ENCODE data around the gene SNCB.
"Not testable (repeated sequence)": the region's sequence is repeated elsewhere in the genome, so short reads cannot be mapped to it uniquely, and the experiment has no call there.

Gene SNCB

DNA sequence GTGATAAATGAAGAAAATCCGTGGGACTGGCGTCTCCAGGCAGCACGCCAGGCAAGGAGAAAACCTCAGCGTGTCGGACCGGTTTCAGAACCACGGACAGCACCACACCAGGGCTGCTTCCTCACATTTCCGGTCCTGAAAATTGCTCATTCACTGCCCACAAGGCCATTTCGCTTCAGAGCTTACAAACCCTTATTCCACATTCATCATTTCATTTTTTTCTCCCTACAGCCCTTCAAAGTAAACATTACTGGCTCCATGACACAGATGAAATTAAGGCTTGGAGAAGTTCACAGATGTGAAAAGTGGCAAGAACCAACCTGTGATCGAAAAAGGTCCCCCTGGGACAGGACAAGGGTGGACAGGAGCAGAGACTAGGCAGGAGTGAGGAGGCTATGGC lies 18.9 kb downstream of the SNCB start:
- Mint-ChIP-seq H3K27me3 (peaks cover 56% of the 10 kb centered on the region), H3K36me3 (ENCODE audit: low read depth) (no peaks in the 10 kb centered on the region), H3K4me3 (no peak overlapping the region), H3K9me3 (no peaks in the 10 kb centered on the region), H3K4me1 (ENCODE audit: low read depth) (peaks cover 15% of the 10 kb centered on the region), H3K27ac (peak overlapping the region; percentile 29)

DNA sequence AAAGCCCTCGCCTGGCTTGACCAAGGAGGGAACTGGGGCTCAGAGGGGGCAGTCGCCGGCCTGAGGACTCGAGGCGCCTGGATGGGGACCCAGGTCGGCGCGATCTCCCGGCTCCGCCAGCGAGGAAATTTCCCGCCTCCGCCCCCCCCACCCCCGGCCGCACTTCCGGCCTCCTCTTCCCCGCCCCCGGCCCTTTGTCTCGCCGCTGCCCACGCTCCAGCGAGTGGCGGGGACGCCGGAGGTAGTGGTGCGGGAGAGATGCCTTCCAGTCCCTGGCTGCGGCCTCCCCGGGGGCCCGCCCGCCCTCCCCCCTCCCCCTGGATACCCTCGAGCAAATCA lies 19.9 kb downstream of the SNCB start:
- Mint-ChIP-seq H3K27me3 (peaks cover 46% of the 10 kb centered on the region), H3K27ac (no peak overlapping the region), H3K4me3 (peak overlapping the region; percentile 61), H3K36me3 (ENCODE audit: low read depth) (no peaks in the 10 kb centered on the region), H3K9me3 (no peaks in the 10 kb centered on the region), H3K4me1 (ENCODE audit: low read depth) (peaks cover 15% of the 10 kb centered on the region)

DNA sequence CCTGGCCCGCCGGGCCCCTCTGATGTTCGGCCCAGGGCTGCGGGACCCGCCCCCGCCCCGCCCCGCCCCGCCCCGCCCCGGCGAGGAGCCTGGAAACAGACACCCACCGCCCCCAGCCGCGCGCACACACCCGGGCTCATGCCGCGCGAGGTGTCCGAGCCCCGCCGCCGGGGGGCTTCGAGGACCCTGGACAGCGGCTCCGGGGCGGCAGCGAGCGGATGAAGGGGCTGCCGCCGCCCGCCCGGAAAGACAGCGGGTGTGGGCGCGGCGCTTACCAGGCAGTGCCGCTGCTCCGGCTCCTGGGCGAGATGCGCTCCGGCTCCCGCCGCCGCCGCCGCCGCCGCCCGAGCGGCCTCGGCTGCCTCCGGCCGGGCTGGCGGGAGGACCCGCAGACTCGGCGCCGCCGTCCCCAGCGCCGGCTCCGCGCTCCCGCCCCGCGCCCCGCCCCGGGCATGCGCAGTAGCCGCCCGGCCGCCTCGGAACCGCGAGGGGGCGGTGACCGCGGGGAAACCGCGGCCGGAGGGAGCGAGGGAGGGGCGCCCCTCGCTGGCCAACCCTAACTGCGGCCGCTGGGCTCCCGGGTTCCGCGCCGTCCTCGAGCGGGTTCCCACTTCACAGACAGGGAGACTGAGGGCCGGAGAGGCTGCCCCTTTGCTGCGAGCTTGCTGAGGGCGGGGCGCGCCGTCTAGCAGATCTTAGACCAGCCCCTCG lies 20.5 kb downstream of the SNCB start, which contains the start of gene GPRIN1:
Gene GPRIN1 (minus strand): TSS at position 433 of the 711 bp plus-strand sequence. CDS start 10,322 bp downstream, outside the sequence.
- peak within 1 kb of the TSS; percentile 88 for H3K4me3 Mint-ChIP-seq
- H3K36me3 Mint-ChIP-seq (ENCODE audit: low read depth), result no peaks in the 10 kb centered on the region
- peak within 1 kb of the TSS; percentile 59 for H3K27ac Mint-ChIP-seq

DNA sequence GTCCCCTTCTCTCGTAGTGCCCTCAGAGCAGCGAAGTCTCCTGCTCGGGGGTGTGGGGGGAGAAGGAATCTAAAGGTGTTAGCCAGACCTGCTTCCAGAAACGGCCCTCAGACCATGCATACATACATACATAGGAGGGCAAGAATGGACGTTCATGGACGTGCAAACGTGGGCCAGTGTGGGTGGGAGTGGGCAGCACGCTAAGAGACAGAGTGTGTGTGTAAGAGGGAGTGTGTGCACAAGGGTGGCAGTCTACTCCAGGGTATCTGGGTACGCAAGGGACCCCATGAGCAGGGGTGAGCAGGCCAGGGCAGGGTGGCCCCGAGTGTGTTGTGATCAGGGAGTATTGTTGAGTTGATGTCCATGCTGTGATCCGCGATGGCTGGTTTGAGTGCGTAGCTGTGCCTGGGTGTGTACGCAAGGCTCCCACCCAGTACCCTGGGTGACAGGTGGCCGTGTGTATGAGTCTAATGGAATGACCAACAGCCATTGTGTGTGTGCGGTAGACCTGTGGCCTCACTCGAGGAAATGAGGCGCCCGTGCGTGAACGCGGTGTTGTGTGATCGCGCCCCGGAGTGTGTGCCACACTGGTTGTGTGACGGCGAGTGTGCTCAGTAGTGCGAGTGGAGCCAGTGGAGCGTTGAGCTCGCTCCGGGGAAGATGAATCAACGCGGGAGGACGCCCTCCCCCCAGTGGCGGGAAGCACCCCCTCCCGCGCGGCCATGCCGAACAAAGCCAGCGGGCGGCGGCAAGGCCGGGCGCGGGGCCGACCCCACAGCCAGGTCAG lies 21.2 kb downstream of the SNCB start:
- Mint-ChIP-seq H3K27me3 (peaks cover 36% of the 10 kb centered on the region), H3K4me3 (peak overlapping the region; percentile 88), H3K27ac (peak overlapping the region; percentile 59), H3K4me1 (ENCODE audit: low read depth) (peaks cover 15% of the 10 kb centered on the region), H3K36me3 (ENCODE audit: low read depth) (no peaks in the 10 kb centered on the region), H3K9me3 (no peaks in the 10 kb centered on the region)

More for the DNA sequence above, 20.5 kb downstream of the SNCB start, which contains the start of gene GPRIN1:
- peaks cover 15% of the 10 kb centered on the region for H3K4me1 Mint-ChIP-seq (ENCODE audit: low read depth)
- no peaks in the 10 kb centered on the region for H3K9me3 Mint-ChIP-seq
- H3K27me3 Mint-ChIP-seq, result peaks cover 42% of the 10 kb centered on the region

DNA sequence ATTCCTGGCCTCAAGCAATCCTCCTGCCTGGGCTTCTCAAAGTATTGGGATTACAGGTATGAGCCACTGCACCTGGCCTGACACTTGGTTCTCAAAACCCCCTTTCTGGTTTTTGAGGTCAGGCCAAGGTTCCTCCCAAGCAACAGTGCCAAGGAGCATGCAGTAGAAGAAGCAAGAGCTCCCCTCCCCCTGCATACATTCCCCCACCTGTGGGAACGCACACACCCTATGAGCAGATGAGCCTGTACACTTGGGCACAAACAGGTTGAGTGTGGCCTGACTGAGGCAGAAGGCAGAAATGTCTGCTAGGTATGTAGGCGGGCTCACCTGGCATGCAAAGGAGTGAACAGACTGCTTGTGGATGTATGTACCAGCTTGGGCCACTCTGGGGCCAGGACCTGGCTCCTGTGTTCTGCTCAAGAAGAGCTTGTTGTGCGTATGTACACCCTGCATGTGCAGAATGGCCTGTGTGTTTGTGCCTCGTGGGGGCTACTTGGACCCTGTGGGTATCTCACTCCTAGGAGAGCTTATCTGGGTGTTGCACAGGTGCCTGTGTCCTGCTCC lies 22.1 kb downstream of the SNCB start:
- Mint-ChIP-seq H3K9me3 (no peaks in the 10 kb centered on the region), H3K4me3 (peak overlapping the region; percentile 88), H3K36me3 (ENCODE audit: low read depth) (no peaks in the 10 kb centered on the region), H3K27ac (no peak overlapping the region), H3K27me3 (peaks cover 30% of the 10 kb centered on the region), H3K4me1 (ENCODE audit: low read depth) (peaks cover 15% of the 10 kb centered on the region)

- H3K27me3 Mint-ChIP-seq, result peaks cover 17% of the 10 kb centered on the region
- peaks cover 15% of the 10 kb centered on the region for H3K4me1 Mint-ChIP-seq (ENCODE audit: low read depth)
- H3K27ac Mint-ChIP-seq, result no peak overlapping the region
- no peak overlapping the region for H3K4me3 Mint-ChIP-seq
- no peaks in the 10 kb centered on the region for H3K36me3 Mint-ChIP-seq (ENCODE audit: low read depth)
- H3K9me3 Mint-ChIP-seq, result no peaks in the 10 kb centered on the region
Measured at GRCh38 chr5:176606875-176607274, 23.5 kb downstream of the SNCB start.

GRCh38 chr5:176606032-176606431 lies 24.3 kb downstream of the SNCB start:
- Mint-ChIP-seq H3K27me3 (peaks cover 11% of the 10 kb centered on the region), H3K27ac (no peak overlapping the region), H3K9me3 (no peaks in the 10 kb centered on the region)

DNA sequence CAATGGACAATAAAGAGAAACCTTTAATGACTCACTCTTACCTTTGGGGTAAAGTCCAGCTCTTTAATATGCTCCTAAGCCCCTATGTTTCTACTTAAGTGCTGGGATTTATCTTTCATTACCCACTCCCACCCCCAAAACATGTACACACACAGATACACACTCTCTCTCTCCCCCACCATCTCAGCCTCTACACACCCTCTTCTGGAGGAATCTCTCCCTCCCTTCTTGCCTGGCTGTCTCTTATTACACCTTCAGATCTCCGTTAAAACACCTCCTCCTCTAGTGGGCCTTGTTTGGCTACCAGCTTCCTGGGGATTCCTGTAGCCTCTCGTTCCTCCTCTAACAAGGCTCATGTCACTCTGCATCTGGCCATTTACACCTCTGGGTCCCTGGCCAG lies 27.2 kb downstream of the SNCB start:
- Mint-ChIP-seq H3K36me3 (ENCODE audit: low read depth) (no peaks in the 10 kb centered on the region), H3K27me3 (no peaks in the 10 kb centered on the region), H3K4me3 (no peak overlapping the region), H3K9me3 (no peaks in the 10 kb centered on the region), H3K27ac (no peak overlapping the region), H3K4me1 (ENCODE audit: low read depth) (peaks cover 4% of the 10 kb centered on the region)

More at GRCh38 chr5:176606032-176606431, 24.3 kb downstream of the SNCB start:
- Mint-ChIP-seq H3K4me1 (ENCODE audit: low read depth) (peaks cover 12% of the 10 kb centered on the region), H3K4me3 (no peak overlapping the region), H3K36me3 (ENCODE audit: low read depth) (no peaks in the 10 kb centered on the region)

DNA sequence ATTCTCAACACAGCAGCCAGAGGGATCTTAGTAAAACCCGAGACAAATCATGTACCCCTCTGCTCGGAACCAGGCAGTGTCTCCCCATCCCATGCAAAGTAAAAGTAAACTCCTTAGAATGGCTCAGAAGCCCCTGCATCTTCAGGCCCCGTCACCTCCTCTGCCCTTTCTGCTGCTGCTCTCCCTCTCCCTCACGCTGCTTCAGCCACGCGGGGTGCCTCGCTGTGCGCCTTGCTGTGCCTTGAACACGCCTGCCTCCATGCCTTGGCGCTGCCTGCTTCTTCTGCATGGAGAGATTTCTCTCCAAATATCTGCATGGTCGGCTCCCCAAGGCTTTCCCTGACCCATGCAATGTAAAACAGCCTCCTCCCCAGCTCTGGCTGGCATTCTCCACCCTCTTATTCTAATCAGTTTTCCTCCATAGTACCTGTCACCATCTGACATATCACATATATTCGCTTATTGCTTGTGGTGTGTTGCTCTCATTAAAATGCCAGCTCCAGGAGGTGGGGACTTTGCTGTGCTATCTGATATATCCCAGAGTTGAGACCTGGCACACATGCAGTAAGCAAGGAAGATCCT lies 28.3 kb downstream of the SNCB start:
- no peaks in the 10 kb centered on the region for H3K9me3 Mint-ChIP-seq
- no peak overlapping the region for H3K27ac Mint-ChIP-seq
- H3K4me1 Mint-ChIP-seq (ENCODE audit: low read depth), result peaks cover 4% of the 10 kb centered on the region
- H3K4me3 Mint-ChIP-seq, result no peak overlapping the region
- no peaks in the 10 kb centered on the region for H3K27me3 Mint-ChIP-seq
- no peaks in the 10 kb centered on the region for H3K36me3 Mint-ChIP-seq (ENCODE audit: low read depth)

- H3K27ac Mint-ChIP-seq; H3K9me3 Mint-ChIP-seq; H3K27me3 Mint-ChIP-seq; H3K4me3 Mint-ChIP-seq; H3K36me3 Mint-ChIP-seq (ENCODE audit: low read depth): not testable (repeated sequence)
- peaks cover 11% of the 10 kb centered on the region for H3K4me1 Mint-ChIP-seq (ENCODE audit: low read depth)
Measured at GRCh38 chr5:176599749-176600430, 30.4 kb downstream of the SNCB start.

GRCh38 chr5:176597417-176598389 lies 32.6 kb downstream of the SNCB start:
- Mint-ChIP-seq H3K27me3 (peaks cover 4% of the 10 kb centered on the region), H3K4me1 (ENCODE audit: low read depth) (peaks cover 11% of the 10 kb centered on the region), H3K9me3 (no peaks in the 10 kb centered on the region), H3K36me3 (ENCODE audit: low read depth) (no peaks in the 10 kb centered on the region), H3K4me3 (no peak overlapping the region), H3K27ac (no peak overlapping the region)

DNA sequence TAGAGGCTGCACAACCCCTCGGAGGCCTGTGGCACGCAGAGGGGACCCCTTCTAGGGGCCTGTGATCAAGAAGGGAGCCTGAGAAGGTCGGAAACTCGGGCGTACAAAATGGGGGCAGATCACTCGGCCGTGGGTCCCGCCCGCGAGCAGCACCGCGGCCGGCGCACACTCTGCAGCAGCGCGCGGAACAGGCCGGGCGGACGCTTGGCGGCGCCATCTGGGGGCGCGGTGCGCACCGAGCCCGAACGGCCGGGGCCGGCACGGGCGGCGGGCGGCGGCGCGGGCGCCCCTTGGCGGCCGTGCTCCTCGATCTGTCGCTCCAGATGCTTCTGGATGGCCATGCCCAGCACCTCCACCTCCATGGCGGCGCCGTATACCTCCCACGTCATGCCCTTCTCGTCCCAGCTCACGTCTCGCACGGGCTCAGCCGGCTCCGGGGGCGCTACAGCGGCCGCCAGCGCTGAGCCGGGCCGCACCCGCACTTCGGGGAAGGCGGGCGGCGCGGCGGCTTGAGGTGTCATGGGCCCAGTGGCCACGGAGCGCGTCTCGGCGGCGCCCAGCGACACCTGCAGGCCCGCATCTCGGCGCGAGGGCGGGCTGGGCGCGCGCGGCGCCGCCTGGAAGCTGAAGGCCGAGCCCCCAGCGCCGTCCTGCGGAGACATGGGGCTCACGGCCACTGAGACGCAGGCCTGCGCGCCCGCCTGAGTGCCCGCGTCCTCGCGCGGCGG lies 33.5 kb downstream of the SNCB start:
- H3K27ac Mint-ChIP-seq, result peak overlapping the region; percentile 82
- H3K4me1 Mint-ChIP-seq (ENCODE audit: low read depth), result peaks cover 11% of the 10 kb centered on the region
- H3K27me3 Mint-ChIP-seq, result peaks cover 4% of the 10 kb centered on the region
- H3K4me3 Mint-ChIP-seq, result peak overlapping the region; percentile 61
- no peaks in the 10 kb centered on the region for H3K9me3 Mint-ChIP-seq
- no peaks in the 10 kb centered on the region for H3K36me3 Mint-ChIP-seq (ENCODE audit: low read depth)

- peak overlapping the region; percentile 82 for H3K27ac Mint-ChIP-seq
- H3K9me3 Mint-ChIP-seq, result no peaks in the 10 kb centered on the region
- peaks cover 11% of the 10 kb centered on the region for H3K4me1 Mint-ChIP-seq (ENCODE audit: low read depth)
- peak overlapping the region; percentile 61 for H3K4me3 Mint-ChIP-seq
- no peaks in the 10 kb centered on the region for H3K36me3 Mint-ChIP-seq (ENCODE audit: low read depth)
- H3K27me3 Mint-ChIP-seq, result peaks cover 4% of the 10 kb centered on the region
Measured at GRCh38 chr5:176596069-176596644, 34.2 kb downstream of the SNCB start.
